Measurements from ENCODE around the gene INPP5A.

INPP5A gene

GRCh38 chr10:132699411-132700155 is 162.0 kb downstream of the INPP5A start:
- no peak for TF ChIP-seq CTCF (IDR thresholded peaks at IDR 0.05; ENCODE audit: insufficient read depth, low read length, missing control alignments)
- ChIA-PET CTCF (no interaction called here), POLR2A (no interaction called here)
- no peak for DNase-seq (ENCODE audit: low read depth, low spot score)
- H3K4me3 ChIP-seq (ENCODE audit: low read depth, low read length) = no peak overlapping the region

GRCh38 chr10:132700156-132701098 is 162.8 kb downstream of the INPP5A start:
- ChIA-PET POLR2A (no interaction called here), CTCF (no interaction called here)
- H3K4me3 ChIP-seq (ENCODE audit: low read depth, low read length) = no peak overlapping the region
- DNase-seq (ENCODE audit: low read depth, low spot score) = no peak
- TF ChIP-seq CTCF (IDR thresholded peaks at IDR 0.05; ENCODE audit: insufficient read depth, low read length, missing control alignments) = no peak

GRCh38 chr10:132701099-132701845 is 163.7 kb downstream of the INPP5A start:
- ChIA-PET CTCF (no interaction called here), POLR2A (no interaction called here)
- no peak for TF ChIP-seq CTCF (IDR thresholded peaks at IDR 0.05; ENCODE audit: insufficient read depth, low read length, missing control alignments)
- H3K4me3 ChIP-seq (ENCODE audit: low read depth, low read length) = no peak overlapping the region
- DNase-seq (ENCODE audit: low read depth, low spot score) = no peak

GRCh38 chr10:132701846-132702190 is 164.2 kb downstream of the INPP5A start:
- no peak overlapping the region for H3K4me3 ChIP-seq (ENCODE audit: low read depth, low read length)
- CTCF ChIA-PET = no interaction called here
- no peak for TF ChIP-seq CTCF (IDR thresholded peaks at IDR 0.05; ENCODE audit: insufficient read depth, low read length, missing control alignments)
- DNase-seq (ENCODE audit: low read depth, low spot score) = no peak
- POLR2A ChIA-PET = no interaction called here

GRCh38 chr10:132702601-132703418 is 165.2 kb downstream of the INPP5A start:
- CTCF ChIA-PET = interaction anchor here (1.0 kb wide), 1 partner anchor 10 kb away, joined by 3 read pairs; no protein-coding TSS in a partner anchor
- POLR2A ChIA-PET = no interaction called here

More at GRCh38 chr10:132702601-132703418, 165.2 kb downstream of the INPP5A start:
- DNase-seq (ENCODE audit: low read depth, low spot score) = no peak
- H3K4me3 ChIP-seq (ENCODE audit: low read depth, low read length) = no peak overlapping the region
- TF ChIP-seq CTCF (IDR thresholded peaks at IDR 0.05; ENCODE audit: insufficient read depth, low read length, missing control alignments) = no peak
